Measurements from ENCODE around the gene PROSER3.

DNA sequence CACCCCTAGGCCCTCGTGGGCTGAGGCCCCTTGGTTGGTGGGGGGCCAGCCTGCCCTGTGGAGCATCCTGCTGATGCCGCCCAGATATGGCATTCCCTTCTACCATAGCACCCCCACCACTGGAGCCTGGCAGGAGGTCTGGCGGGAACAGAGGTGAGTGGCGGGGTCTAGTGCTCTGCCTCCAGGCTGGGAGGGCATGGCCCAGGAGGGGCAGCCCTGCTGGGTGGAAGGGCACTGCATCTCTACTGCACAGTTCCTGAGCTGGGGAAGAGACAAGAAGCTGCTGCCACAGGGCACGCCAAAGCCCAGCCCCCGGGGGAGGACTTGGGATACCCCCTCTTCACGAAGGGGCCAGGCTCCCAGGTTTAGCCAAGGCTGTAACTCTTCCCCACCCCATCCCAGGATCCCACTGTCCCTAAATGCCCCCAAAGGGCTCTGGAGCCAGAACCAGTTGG lies 42.6 kb upstream of the PROSER3 start:
- TF ChIP-seq CTCF (IDR thresholded peaks at IDR 0.05) (no peak), EP300 (IDR thresholded peaks at IDR 0.05) (no peak), POLR2AphosphoS5 (IDR thresholded peaks at IDR 0.05) (no peak), POLR2A (IDR thresholded peaks at IDR 0.05) (no peak)

Data from gastroesophageal sphincter (tissue), 3 donors.